Endothelial cell of umbilical vein (primary cell): Measurements from ENCODE around the gene ROBO2. TPM values are rescaled to one million over a fixed set of nuclear protein-coding genes. Genes with fewer than 3 reads are reported as not detected.

ENCODE experiments used
- BruUV-seq: library from RNA; stranded (reverse); fragments of 400-500 nt; replicated peaks from 2 replicates; lab custom pipeline; 2021; lab: Mats Ljungman, UMichigan
- CTCF ChIA-PET: fragments of 300-600, 350-600 bp; sonication (Branson Sonifier 250); formaldehyde crosslinking; loops from one replicate; lab custom pipeline; 2021; ENCODE audit warnings: antibody characterized with exemption, inconsistent platforms; lab: Charles Lee
- POLR2A ChIA-PET: fragments of 300-600, 350-600 bp; sonication (Branson Sonifier 250); formaldehyde crosslinking; loops from one replicate; lab custom pipeline; 2021; ENCODE audit warnings: antibody characterized with exemption, inconsistent platforms; lab: Charles Lee
- DNase-seq: peaks from one replicate; pipeline ENCODE4 v3.0.0-alpha.2; 2011; ENCODE audit warnings: low read depth, low spot score
- FAIRE-seq: peaks from 2 replicates; lab custom pipeline; 2011; peaks lifted over from hg19 to GRCh38; lab: Jason Lieb, UNC
- H2AFZ ChIP-seq: 2 replicates; pipeline ENCODE4 v1.6.0; 2012; ENCODE audit warnings: low read depth, low read length, control low read depth, inconsistent platforms
- H3K27ac ChIP-seq: 2 replicates; pipeline ENCODE4 v1.5.1; 2011; ENCODE audit warnings: low read depth, mild to moderate bottlenecking, control low read depth, low read length, moderate library complexity; ENCODE audit not compliant: insufficient read depth
- H3K27me3 ChIP-seq, 2 experiments: 2 replicates each; pipeline versions ENCODE4 v1.6.0 to v1.6.1; 2011; ENCODE audit warnings: low read length in 2 of 2, mixed read lengths in 1 of 2; ENCODE audit not compliant: control insufficient read depth in 2 of 2, insufficient read depth in 2 of 2
- H3K36me3 ChIP-seq, 2 experiments: 2 replicates in 1 of 2; 3 replicates in 1 of 2; pipeline ENCODE4 v1.5.1; 2011; ENCODE audit warnings: low read length in 2 of 2, mild to moderate bottlenecking in 1 of 2, moderate library complexity in 1 of 2; ENCODE audit not compliant: control insufficient read depth in 2 of 2, insufficient read depth in 2 of 2; ENCODE audit errors: extremely low read depth in 1 of 2
- H3K4me1 ChIP-seq: 3 replicates; pipeline ENCODE4 v1.5.1; 2011; ENCODE audit warnings: mild to moderate bottlenecking, low read length; ENCODE audit not compliant: control insufficient read depth, insufficient read depth; ENCODE audit errors: extremely low read depth
- H3K4me2 ChIP-seq: 2 replicates; pipeline ENCODE4 v1.6.1; 2011; ENCODE audit warnings: low read length, control low read depth, mixed read lengths; ENCODE audit not compliant: insufficient read depth
- H3K4me3 ChIP-seq, 3 experiments: fragments of 200-600 bp in 1 of 3; sonication (generic), shearing (Covaris generic) in 1 of 3; replicated peaks in 1 of 3; 2 replicates each; pipeline ENCODE4 v1.5.1; 2011 to 2016; ENCODE audit warnings: control low read depth in 3 of 3, low read length in 3 of 3, mild to moderate bottlenecking in 2 of 3, inconsistent platforms in 1 of 3, low read depth in 1 of 3, moderate library complexity in 1 of 3; ENCODE audit not compliant: insufficient read depth in 1 of 3
- H3K79me2 ChIP-seq: 2 replicates; pipeline ENCODE4 v1.6.0; 2012; ENCODE audit warnings: low read length, inconsistent platforms; ENCODE audit not compliant: control insufficient read depth, insufficient read depth
- H3K9ac ChIP-seq: replicated peaks from 2 replicates; pipeline ENCODE3; 2011; ENCODE audit warnings: low read length, control low read depth; ENCODE audit not compliant: insufficient read depth; ENCODE audit errors: extremely low read depth
- H3K9me1 ChIP-seq: replicated peaks from 3 replicates; pipeline ENCODE4 v1.6.0; 2011; ENCODE audit warnings: mild to moderate bottlenecking, low read length; ENCODE audit not compliant: control insufficient read depth, insufficient read depth; ENCODE audit errors: extremely low read depth
- H3K9me3 ChIP-seq: replicated peaks from 2 replicates; pipeline ENCODE4 v1.5.1; 2012; ENCODE audit warnings: low read length, inconsistent platforms; ENCODE audit not compliant: control insufficient read depth, insufficient read depth
- H4K20me1 ChIP-seq: replicated peaks from 2 replicates; pipeline ENCODE3; 2011; ENCODE audit warnings: mild to moderate bottlenecking, low read length; ENCODE audit not compliant: control insufficient read depth, insufficient read depth; ENCODE audit errors: extremely low read depth
- EZH2 ChIP-seq: IDR thresholded peaks from 2 replicates; pipeline ENCODE4 v1.6.1; 2012; ENCODE audit warnings: borderline replicate concordance, low read depth, mild to moderate bottlenecking, moderate library complexity, low read length, inconsistent platforms; ENCODE audit not compliant: severe bottlenecking
- FOS ChIP-seq: IDR thresholded peaks from 2 replicates; pipeline ENCODE4 v1.6.1; 2011; ENCODE audit warnings: mild to moderate bottlenecking, low read length, moderate library complexity, borderline replicate concordance; ENCODE audit not compliant: insufficient read depth
- GATA2 ChIP-seq: IDR thresholded peaks from 2 replicates; pipeline ENCODE4 v1.7.0; 2011; ENCODE audit warnings: low read depth, mild to moderate bottlenecking, moderate library complexity, mixed read lengths, low read length; ENCODE audit not compliant: insufficient read length, insufficient read depth
- JUN ChIP-seq: IDR thresholded peaks from 2 replicates; pipeline ENCODE4 v1.6.1; 2011; ENCODE audit warnings: borderline replicate concordance, low read depth; ENCODE audit not compliant: insufficient read length, insufficient read depth
- MYC ChIP-seq: IDR thresholded peaks from one replicate; pipeline ENCODE4 v1.6.1; 2011; ENCODE audit warnings: mild to moderate bottlenecking, low read depth, low read length
- POLR2A ChIP-seq: IDR thresholded peaks from 2 replicates; pipeline ENCODE4 v1.6.1; 2012; ENCODE audit warnings: low read depth, mild to moderate bottlenecking, control low read depth, low read length
- POLR2AphosphoS5 ChIP-seq: IDR thresholded peaks from 2 replicates; pipeline ENCODE4 v1.6.1; 2012; ENCODE audit warnings: low read depth, mild to moderate bottlenecking, control low read depth, low read length, moderate library complexity; ENCODE audit not compliant: insufficient read depth
- dilution Hi-C: fragments of 300-500 bp; cut with MboI; formaldehyde crosslinking; loops from one replicate; pipeline ENCODE4 v1.15.0; 2019; ENCODE audit warnings: low sequenced_read_pairs; ENCODE audit not compliant: extremely low pct_ligation_motif_present
- intact Hi-C: fragments of 100-400 bp; cut with micrococcal nuclease; formaldehyde crosslinking; loops from one replicate; pipeline ENCODE4 v1.10.0; 2022
- polyA plus RNA-seq, 4 experiments: library from polyadenylated mRNA; depleted of rRNA in 3 of 4; stranded (reverse) in 3 of 4; unstranded in 1 of 4; fragments of >200 nt; gene quantifications; 2 replicates each; pipeline versions ENCODE4 v1.2.1 to v1.2.3, GENCODE V29; 2011 to 2012; ENCODE audit warnings: missing spikeins in 1 of 4
- total RNA-seq: library from RNA; stranded (reverse); gene quantifications from 2 replicates; pipeline ENCODE4 v1.2.3, GENCODE V29; 2021
- TF ChIP-seq, protein P1 (sequence below): IDR thresholded peaks from 2 replicates; pipeline ENCODE4 v1.6.1; 2011; ENCODE audit not compliant: insufficient read depth, insufficient read length
- TF ChIP-seq, protein P2 (sequence below), 2 donors: IDR thresholded peaks; 1 replicate in 1 of 2; 2 replicates in 1 of 2; pipeline ENCODE4 v1.5.1; 2011; ENCODE audit warnings: low read length in 2 of 2, mild to moderate bottlenecking in 2 of 2, moderate library complexity in 2 of 2, control low read depth in 1 of 2, inconsistent platforms in 1 of 2, low read depth in 1 of 2; ENCODE audit not compliant: insufficient read depth in 1 of 2; ENCODE audit errors: extremely low read depth in 1 of 2

ROBO2 gene
- total and polyA plus RNA-seq, 2 donors (not counting 3 experiments of a cell fraction or from before 2014, with no cell fraction given), result not detected

DNA sequence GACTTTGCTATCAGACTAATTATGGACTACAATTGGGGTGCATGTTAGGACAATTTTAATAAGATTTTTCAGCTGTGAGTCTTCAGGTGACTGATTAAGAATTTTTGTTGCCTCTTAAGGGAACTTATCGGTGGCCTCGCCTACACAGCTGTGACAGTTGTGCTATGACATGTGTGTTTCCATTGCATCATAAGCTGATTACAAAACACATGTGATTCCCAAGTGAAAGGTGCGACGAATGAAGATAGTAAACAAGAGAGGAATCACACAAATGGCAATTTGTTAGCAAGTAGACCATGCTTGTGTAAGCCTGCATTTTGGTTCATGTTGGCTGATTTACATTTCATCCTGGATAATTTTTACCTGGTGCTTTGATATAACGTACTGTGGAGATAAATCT, 8.3 kb downstream of the ROBO2 start:
- Histone ChIP-seq H2AFZ (no peak overlapping the region), H3K4me2 (no peak overlapping the region), H3K9me1 (no peaks in the 10 kb centered on the region), H3K4me1 (no peaks in the 10 kb centered on the region), H4K20me1 (no peaks in the 10 kb centered on the region), H3K27me3 (no peaks in the 10 kb centered on the region), H3K4me3 (no peak overlapping the region), H3K36me3 (no peaks in the 10 kb centered on the region), H3K9ac (no peak overlapping the region), H3K79me2 (no peaks in the 10 kb centered on the region), H3K9me3 (no peaks in the 10 kb centered on the region), H3K27ac (no peak overlapping the region)
- TF ChIP-seq GATA2 (no peak), FOS (no peak), EZH2 (no peak), JUN (no peak), MYC (no peak)
- TF ChIP-seq, protein P1, sequence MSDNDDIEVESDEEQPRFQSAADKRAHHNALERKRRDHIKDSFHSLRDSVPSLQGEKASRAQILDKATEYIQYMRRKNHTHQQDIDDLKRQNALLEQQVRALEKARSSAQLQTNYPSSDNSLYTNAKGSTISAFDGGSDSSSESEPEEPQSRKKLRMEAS, result no peak
- intact Hi-C loops, result no loop called here
- DNase-seq (no peak), FAIRE-seq (no peak)
- POLR2A ChIA-PET, result no interaction called here
- no TSS peak for BruUV-seq
- dilution Hi-C loops, result no loop called here
- CTCF ChIA-PET, result interaction anchor here (1.3 kb wide), 1 partner anchor 10 kb away, joined by 3 read pairs; no protein-coding TSS in a partner anchor

DNA sequence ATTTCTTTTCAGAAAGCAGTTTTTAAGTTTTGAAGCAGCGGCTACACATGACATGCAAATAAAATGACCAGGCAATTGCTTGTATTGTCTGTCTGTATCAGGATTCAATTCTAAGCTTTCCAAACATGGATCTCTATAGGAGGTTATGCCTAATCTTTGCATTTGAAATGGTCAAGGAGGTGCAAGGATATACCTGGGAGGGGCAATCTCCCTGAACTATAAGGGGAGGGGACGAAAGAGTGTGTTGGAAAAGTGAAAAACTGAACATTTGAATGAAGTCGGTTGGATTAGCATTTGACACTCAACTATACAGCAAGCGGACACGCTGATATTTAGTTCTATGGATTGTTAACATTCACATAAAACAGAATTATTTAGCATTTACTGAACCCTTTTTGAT, 11.7 kb downstream of the ROBO2 start:
- H3K27ac ChIP-seq, result no peak overlapping the region
- dilution Hi-C loops (no loop called here), intact Hi-C loops (no loop called here)
- no peak overlapping the region for H3K4me2 ChIP-seq
- DNase-seq (no peak), FAIRE-seq (no peak)
- BruUV-seq, result no TSS peak
- no peaks in the 10 kb centered on the region for H3K9me3 ChIP-seq
- no peaks in the 10 kb centered on the region for H3K9me1 ChIP-seq
- H3K4me1 ChIP-seq, result no peaks in the 10 kb centered on the region
- ChIA-PET CTCF (no interaction called here), POLR2A (no interaction called here)
- H2AFZ ChIP-seq, result no peak overlapping the region
- H3K9ac ChIP-seq, result no peak overlapping the region
- no peak overlapping the region for H3K4me3 ChIP-seq
- no peaks in the 10 kb centered on the region for H3K79me2 ChIP-seq
- H3K27me3 ChIP-seq, result no peaks in the 10 kb centered on the region
- H3K36me3 ChIP-seq, result no peaks in the 10 kb centered on the region
- TF ChIP-seq, protein P2, sequence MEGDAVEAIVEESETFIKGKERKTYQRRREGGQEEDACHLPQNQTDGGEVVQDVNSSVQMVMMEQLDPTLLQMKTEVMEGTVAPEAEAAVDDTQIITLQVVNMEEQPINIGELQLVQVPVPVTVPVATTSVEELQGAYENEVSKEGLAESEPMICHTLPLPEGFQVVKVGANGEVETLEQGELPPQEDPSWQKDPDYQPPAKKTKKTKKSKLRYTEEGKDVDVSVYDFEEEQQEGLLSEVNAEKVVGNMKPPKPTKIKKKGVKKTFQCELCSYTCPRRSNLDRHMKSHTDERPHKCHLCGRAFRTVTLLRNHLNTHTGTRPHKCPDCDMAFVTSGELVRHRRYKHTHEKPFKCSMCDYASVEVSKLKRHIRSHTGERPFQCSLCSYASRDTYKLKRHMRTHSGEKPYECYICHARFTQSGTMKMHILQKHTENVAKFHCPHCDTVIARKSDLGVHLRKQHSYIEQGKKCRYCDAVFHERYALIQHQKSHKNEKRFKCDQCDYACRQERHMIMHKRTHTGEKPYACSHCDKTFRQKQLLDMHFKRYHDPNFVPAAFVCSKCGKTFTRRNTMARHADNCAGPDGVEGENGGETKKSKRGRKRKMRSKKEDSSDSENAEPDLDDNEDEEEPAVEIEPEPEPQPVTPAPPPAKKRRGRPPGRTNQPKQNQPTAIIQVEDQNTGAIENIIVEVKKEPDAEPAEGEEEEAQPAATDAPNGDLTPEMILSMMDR (IDR thresholded peaks at IDR 0.05; ENCODE audit: extremely low read depth in 1 of 2, insufficient read depth in 1 of 2, low read depth in 1 of 2, low read length in 2 of 2), result no peak
- TF ChIP-seq, protein P1, result no peak
- TF ChIP-seq EZH2 (no peak), MYC (no peak), POLR2A (no peak), POLR2AphosphoS5 (no peak), GATA2 (no peak)
- no peaks in the 10 kb centered on the region for H4K20me1 ChIP-seq
